C4-2B (cell line): ENCODE results near the gene C14orf119.

Source experiments
- CTCF ChIP-seq: fragments of 450-650 bp; conservative IDR thresholded peaks from 2 replicates; pipeline ENCODE4 v1.5.1; 2017; ENCODE audit warnings: mild to moderate bottlenecking
- ZFX ChIP-seq: fragments of 450-650 bp; IDR thresholded peaks from 2 replicates; pipeline ENCODE4 v1.6.1; 2017

GRCh38 chr14:23114669-23115038, 19.3 kb downstream of the C14orf119 start:
- TF ChIP-seq CTCF (no peak), ZFX (no peak)
